Lower lobe of right lung (tissue), 2 donors: ENCODE data around the gene ACKR3. TPM values are rescaled to one million over a fixed set of nuclear protein-coding genes. Genes with fewer than 3 reads are reported as not detected.
A peak's percentile ranks its signal among the peaks of the same experiment; 100 is the strongest.

ENCODE experiments used
- ATAC-seq, 2 donors: fragments of 200-7000 bp; cut with Tn5 transposase; one replicate each; pipeline ENCODE4 v1.9.1; 2020 to 2022; ENCODE audit warnings: mild to moderate bottlenecking in 2 of 2, moderate library complexity in 2 of 2
- DNase-seq: peaks from one replicate; pipeline ENCODE4 v3.0.0-alpha.2; 2020
- H3K27ac ChIP-seq: fragments of 200-600 bp; one replicate; pipeline ENCODE4 v1.8.0; 2022
- H3K27me3 ChIP-seq: fragments of 200-600 bp; one replicate; pipeline ENCODE4 v1.8.0; 2022; ENCODE audit warnings: low read depth
- H3K36me3 ChIP-seq: fragments of 200-600 bp; one replicate; pipeline ENCODE4 v1.8.0; 2022; ENCODE audit warnings: mild to moderate bottlenecking
- H3K4me1 ChIP-seq: fragments of 200-600 bp; one replicate; pipeline ENCODE4 v1.8.0; 2022
- H3K4me3 ChIP-seq: fragments of 200-600 bp; one replicate; pipeline ENCODE4 v1.8.0; 2022; ENCODE audit warnings: mild to moderate bottlenecking
- H3K9me3 ChIP-seq: fragments of 200-600 bp; one replicate; pipeline ENCODE4 v1.8.0; 2022
- CTCF ChIP-seq: fragments of 200-600 bp; IDR thresholded peaks from one replicate; pipeline ENCODE4 v1.8.0; 2022; ENCODE audit warnings: antibody characterized with exemption, mild to moderate bottlenecking
- intact Hi-C: fragments of 100-400 bp; cut with DNase I; formaldehyde crosslinking; loops from one replicate; pipeline ENCODE4 v1.11.0; 2022
- total RNA-seq: library from RNA; stranded (reverse); fragmentation: NEBNext Ultra II Directional; extraction: Animal tissue kit (Norgen Biotek cat#: 25700); gene quantifications from one replicate; pipeline ENCODE4 v1.2.1, GENCODE V29; 2021
- donor health status: DM: no; HTN: yes; CAD: no; lungs with severe emphysema.

ACKR3 gene
- total RNA-seq, 1 donor from 2014 or later, result 12.6 TPM

- ATAC-seq (no peak), DNase-seq (no peak)
- Histone ChIP-seq H3K4me1 (peaks cover 50% of the 10 kb centered on the region), H3K9me3 (no peaks in the 10 kb centered on the region), H3K4me3 (peak overlapping the region; percentile 63), H3K27me3 (peaks cover 8% of the 10 kb centered on the region), H3K36me3 (no peaks in the 10 kb centered on the region), H3K27ac (peak overlapping the region; percentile 31)
- no peak for TF ChIP-seq CTCF
- intact Hi-C loops, result no loop called here
These were observed 650 bp downstream of the ACKR3 start for GRCh38 chr2:236570081-236570868.

GRCh38 chr2:236571145-236571544, 1.5 kb downstream of the ACKR3 start:
- Histone ChIP-seq H3K27ac (no peak overlapping the region), H3K4me1 (peaks cover 53% of the 10 kb centered on the region), H3K4me3 (peak overlapping the region; percentile 63), H3K27me3 (peaks cover 8% of the 10 kb centered on the region), H3K9me3 (no peaks in the 10 kb centered on the region), H3K36me3 (no peaks in the 10 kb centered on the region)
- DNase-seq, result no peak
- TF ChIP-seq CTCF, result no peak
- intact Hi-C loops, result no loop called here
- no peak for ATAC-seq

GRCh38 chr2:236572482-236572881, 2.9 kb downstream of the ACKR3 start:
- Histone ChIP-seq H3K27me3 (peaks cover 5% of the 10 kb centered on the region), H3K9me3 (no peaks in the 10 kb centered on the region), H3K4me1 (peaks cover 50% of the 10 kb centered on the region), H3K27ac (no peak overlapping the region), H3K4me3 (peak overlapping the region; percentile 63), H3K36me3 (no peaks in the 10 kb centered on the region)
- TF ChIP-seq CTCF, result no peak
- DNase-seq (no peak), ATAC-seq (no peak)
- intact Hi-C loops, result no loop called here

- DNase-seq, result no peak
- no peak for ATAC-seq
- intact Hi-C loops, result no loop called here
- Histone ChIP-seq H3K4me3 (no peak overlapping the region), H3K4me1 (peaks cover 45% of the 10 kb centered on the region), H3K27ac (no peak overlapping the region), H3K9me3 (no peaks in the 10 kb centered on the region), H3K27me3 (peaks cover under 1% of the 10 kb centered on the region), H3K36me3 (no peaks in the 10 kb centered on the region)
- TF ChIP-seq CTCF, result no peak
These were observed 3.7 kb downstream of the ACKR3 start for GRCh38 chr2:236573066-236573929.

GRCh38 chr2:236574000-236574399, 4.4 kb downstream of the ACKR3 start:
- no peak for TF ChIP-seq CTCF
- ATAC-seq (no peak), DNase-seq (no peak)
- intact Hi-C loops, result no loop called here
- Histone ChIP-seq H3K27ac (no peak overlapping the region), H3K9me3 (no peaks in the 10 kb centered on the region), H3K27me3 (no peaks in the 10 kb centered on the region), H3K36me3 (no peaks in the 10 kb centered on the region), H3K4me3 (no peak overlapping the region), H3K4me1 (peaks cover 38% of the 10 kb centered on the region)
